D721Med (cell line): ENCODE measurements around the gene REXO1.
A peak's percentile ranks its signal among the peaks of the same experiment; 100 is the strongest.

Experiments used
- DNase-seq: peaks from one replicate; pipeline ENCODE4 v3.0.0; 2011; ENCODE audit warnings: low spot score; ENCODE audit not compliant: insufficient read length
- FAIRE-seq: peaks from 2 replicates; lab custom pipeline; 2011; peaks lifted over from hg19 to GRCh38; lab: Jason Lieb, UNC
- CTCF ChIP-seq: IDR thresholded peaks from 2 replicates; pipeline ENCODE4 v1.5.1; 2012; ENCODE audit warnings: mild to moderate bottlenecking, control low read depth; ENCODE audit not compliant: insufficient read depth; ENCODE audit errors: missing control alignments

The REXO1 gene

GRCh38 chr19:1856345-1856697 lies 8.0 kb upstream of the REXO1 start:
- DNase-seq = no peak
- FAIRE-seq = no peak
- TF ChIP-seq CTCF = no peak

- no peak for DNase-seq
- TF ChIP-seq CTCF = no peak
- FAIRE-seq = no peak
Observed at GRCh38 chr19:1855828-1856255, 7.6 kb upstream of the REXO1 start.

- FAIRE-seq (no peak), DNase-seq (peak; percentile 98)
- no peak for TF ChIP-seq CTCF
Observed at GRCh38 chr19:1855040-1855827, 7.0 kb upstream of the REXO1 start.

- TF ChIP-seq CTCF = no peak
- FAIRE-seq = no peak
Observed at GRCh38 chr19:1854542-1855039, 6.3 kb upstream of the REXO1 start.

GRCh38 chr19:1854039-1854541 lies 5.8 kb upstream of the REXO1 start:
- TF ChIP-seq CTCF = no peak
- no peak for DNase-seq
- no peak for FAIRE-seq

More at GRCh38 chr19:1854542-1855039, 6.3 kb upstream of the REXO1 start:
- DNase-seq = no peak

GRCh38 chr19:1853295-1854038 lies 5.2 kb upstream of the REXO1 start:
- no peak for DNase-seq
- TF ChIP-seq CTCF = peak; percentile 72
- no peak for FAIRE-seq
